OCI-LY7 (cell line): ENCODE measurements around the gene PACS1. TPM values are rescaled to one million over a fixed set of nuclear protein-coding genes. Genes with fewer than 3 reads are reported as not detected.

Experiments used
- BruUV-seq: library from RNA; stranded (reverse); fragments of 400-500 nt; replicated peaks from 2 replicates; lab custom pipeline; 2021; lab: Mats Ljungman, UMichigan
- CTCF ChIA-PET: fragments of 300-600 bp; sonication (Branson Sonifier 250); formaldehyde crosslinking; loops from one replicate; lab custom pipeline; 2022; ENCODE audit warnings: antibody characterized with exemption; ENCODE audit not compliant: unreplicated experiment; lab: Charles Lee
- POLR2A ChIA-PET: fragments of 300-600 bp; sonication (Branson Sonifier 250); formaldehyde crosslinking; loops from one replicate; lab custom pipeline; 2022; ENCODE audit warnings: antibody characterized with exemption; lab: Charles Lee
- DNase-seq: peaks from one replicate; pipeline ENCODE4 v3.0.0-alpha.2; 2015; ENCODE audit warnings: low spot score
- H2AFZ ChIP-seq: fragments of 200-600 bp; sonication (generic), shearing (Covaris generic); 2 replicates; pipeline ENCODE4 v1.6.1; 2014; ENCODE audit warnings: mild to moderate bottlenecking, antibody characterized with exemption, low read length, moderate library complexity
- H3K27ac ChIP-seq: fragments of 200-600 bp; sonication (generic); 2 replicates; pipeline ENCODE4 v1.5.1; 2014; ENCODE audit warnings: mixed run types, low read depth, mild to moderate bottlenecking, moderate library complexity, low read length, inconsistent platforms; ENCODE audit not compliant: poor library complexity, severe bottlenecking
- H3K36me3 ChIP-seq: fragments of 200-600 bp; sonication (generic); 2 replicates; pipeline ENCODE4 v1.6.1; 2014; ENCODE audit warnings: mild to moderate bottlenecking, antibody characterized with exemption, low read length, moderate library complexity, mixed read lengths; ENCODE audit not compliant: insufficient read depth
- H3K4me1 ChIP-seq: fragments of 200-600 bp; sonication (generic); 2 replicates; pipeline ENCODE4 v1.5.1; 2014; ENCODE audit warnings: mild to moderate bottlenecking, low read length; ENCODE audit not compliant: insufficient read depth, poor library complexity, severe bottlenecking
- H3K4me2 ChIP-seq: fragments of 200-600 bp; sonication (generic); 2 replicates; pipeline ENCODE4 v1.6.1; 2014; ENCODE audit warnings: mild to moderate bottlenecking, low read length
- H3K4me3 ChIP-seq: fragments of 200-600 bp; sonication (generic); 2 replicates; pipeline ENCODE4 v1.5.1; 2014; ENCODE audit warnings: mild to moderate bottlenecking, low read depth, low read length; ENCODE audit not compliant: poor library complexity, severe bottlenecking
- H3K79me2 ChIP-seq: fragments of 200-600 bp; sonication (generic); 2 replicates; pipeline ENCODE4 v1.6.1; 2016; ENCODE audit warnings: low read depth, mild to moderate bottlenecking, low read length, moderate library complexity, mixed read lengths; ENCODE audit not compliant: insufficient read depth
- H3K9me2 ChIP-seq: fragments of 200-600 bp; sonication (generic); 2 replicates; pipeline ENCODE4 v1.6.1; 2016; ENCODE audit warnings: mild to moderate bottlenecking, low read length, mixed read lengths; ENCODE audit not compliant: insufficient read depth
- H3K9me3 ChIP-seq: fragments of 200-600 bp; sonication (generic); 2 replicates; pipeline ENCODE4 v1.6.1; 2014; ENCODE audit warnings: mild to moderate bottlenecking, mixed run types, low read length, mixed read lengths
- H4K20me1 ChIP-seq: fragments of 200-600 bp; sonication (generic); 2 replicates; pipeline ENCODE4 v1.6.1; 2014; ENCODE audit warnings: mild to moderate bottlenecking, antibody characterized with exemption, low read length, moderate library complexity, mixed read lengths; ENCODE audit not compliant: insufficient read depth
- EZH2phosphoT487 ChIP-seq: fragments of 200-600 bp; sonication (generic); IDR thresholded peaks from 2 replicates; pipeline ENCODE4 v1.6.1; 2018; ENCODE audit warnings: low read depth, borderline replicate concordance, mild to moderate bottlenecking, mixed run types, antibody characterized with exemption, low read length, moderate library complexity, mixed read lengths
- intact Hi-C: fragments of 100-400 bp; cut with micrococcal nuclease; formaldehyde crosslinking; loops from one replicate; pipeline ENCODE4 v1.10.0; 2022; ENCODE audit not compliant: unreplicated experiment
- total RNA-seq, 2 experiments: library from RNA; depleted of rRNA in 1 of 2; stranded (reverse); fragments of >200 nt in 1 of 2; shearing (Covaris generic) in 1 of 2; gene quantifications; 2 replicates each; pipeline ENCODE4 v1.2.3, GENCODE V29; 2014 to 2022
- TF ChIP-seq, protein P1 (sequence below): fragments of 200-600 bp; sonication (generic); conservative IDR thresholded peaks from 2 replicates; pipeline ENCODE4 v1.5.1; 2014; ENCODE audit warnings: mild to moderate bottlenecking, antibody characterized with exemption, low read length, moderate library complexity, mixed read lengths

PACS1 gene
- total RNA-seq, 2 experiments from 2014 or later, result 23.7 to 52.5 TPM

DNA sequence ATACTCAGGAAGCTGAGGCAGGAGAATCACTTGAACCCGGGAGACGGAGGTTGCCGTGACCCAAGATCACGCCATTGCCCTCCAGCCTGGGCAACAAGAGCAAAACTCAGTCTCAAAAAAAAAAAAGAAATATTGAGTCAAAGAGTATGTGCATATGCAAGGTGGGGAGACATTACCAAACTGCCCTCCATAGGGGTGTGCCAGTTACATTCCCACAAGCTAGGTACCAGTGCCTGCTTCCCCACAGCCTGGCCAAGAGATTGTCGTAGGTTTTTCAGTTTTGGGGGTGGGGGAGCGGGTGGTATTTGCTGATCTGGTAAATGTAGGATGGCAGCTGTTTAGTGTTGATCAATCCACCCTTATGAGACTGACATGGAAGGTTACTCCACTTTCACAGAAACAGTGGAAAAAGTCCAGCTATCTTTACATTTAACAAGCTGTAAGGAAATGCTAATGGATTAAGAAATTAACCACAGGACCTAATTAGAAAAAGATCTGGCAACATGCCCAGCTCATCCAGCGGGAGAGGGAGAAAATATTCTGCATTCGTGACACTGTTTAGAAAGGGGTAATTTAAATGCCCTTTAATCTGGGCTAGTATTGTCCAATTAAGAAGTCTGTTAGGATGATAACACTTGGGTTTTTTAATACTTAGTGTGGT is 89.4 kb downstream of the PACS1 start:
- peaks cover 11% of the 10 kb centered on the region for H3K4me1 ChIP-seq
- H4K20me1 ChIP-seq, result no peaks in the 10 kb centered on the region
- TF ChIP-seq, protein P1, sequence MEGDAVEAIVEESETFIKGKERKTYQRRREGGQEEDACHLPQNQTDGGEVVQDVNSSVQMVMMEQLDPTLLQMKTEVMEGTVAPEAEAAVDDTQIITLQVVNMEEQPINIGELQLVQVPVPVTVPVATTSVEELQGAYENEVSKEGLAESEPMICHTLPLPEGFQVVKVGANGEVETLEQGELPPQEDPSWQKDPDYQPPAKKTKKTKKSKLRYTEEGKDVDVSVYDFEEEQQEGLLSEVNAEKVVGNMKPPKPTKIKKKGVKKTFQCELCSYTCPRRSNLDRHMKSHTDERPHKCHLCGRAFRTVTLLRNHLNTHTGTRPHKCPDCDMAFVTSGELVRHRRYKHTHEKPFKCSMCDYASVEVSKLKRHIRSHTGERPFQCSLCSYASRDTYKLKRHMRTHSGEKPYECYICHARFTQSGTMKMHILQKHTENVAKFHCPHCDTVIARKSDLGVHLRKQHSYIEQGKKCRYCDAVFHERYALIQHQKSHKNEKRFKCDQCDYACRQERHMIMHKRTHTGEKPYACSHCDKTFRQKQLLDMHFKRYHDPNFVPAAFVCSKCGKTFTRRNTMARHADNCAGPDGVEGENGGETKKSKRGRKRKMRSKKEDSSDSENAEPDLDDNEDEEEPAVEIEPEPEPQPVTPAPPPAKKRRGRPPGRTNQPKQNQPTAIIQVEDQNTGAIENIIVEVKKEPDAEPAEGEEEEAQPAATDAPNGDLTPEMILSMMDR, result no peak
- TF ChIP-seq EZH2phosphoT487, result no peak
- H3K4me2 ChIP-seq, result no peak overlapping the region
- CTCF ChIA-PET, result no interaction called here
- H3K9me2 ChIP-seq, result no peaks in the 10 kb centered on the region
- no peak for DNase-seq
- H2AFZ ChIP-seq, result no peak overlapping the region
- no peak overlapping the region for H3K27ac ChIP-seq
- no peak overlapping the region for H3K4me3 ChIP-seq
- POLR2A ChIA-PET, result interaction anchor here (0.6 to 1.0 kb wide), 2 partner anchors 43 to 56 kb away, joined by 4 to 5 read pairs; no protein-coding TSS in a partner anchor
- intact Hi-C loops, result loop anchor here (10.0 kb wide), 1 partner anchor 45 kb away; no protein-coding TSS in a partner anchor
- BruUV-seq, result no TSS peak
- H3K36me3 ChIP-seq, result no peaks in the 10 kb centered on the region
- no peaks in the 10 kb centered on the region for H3K9me3 ChIP-seq
- no peaks in the 10 kb centered on the region for H3K79me2 ChIP-seq

DNA sequence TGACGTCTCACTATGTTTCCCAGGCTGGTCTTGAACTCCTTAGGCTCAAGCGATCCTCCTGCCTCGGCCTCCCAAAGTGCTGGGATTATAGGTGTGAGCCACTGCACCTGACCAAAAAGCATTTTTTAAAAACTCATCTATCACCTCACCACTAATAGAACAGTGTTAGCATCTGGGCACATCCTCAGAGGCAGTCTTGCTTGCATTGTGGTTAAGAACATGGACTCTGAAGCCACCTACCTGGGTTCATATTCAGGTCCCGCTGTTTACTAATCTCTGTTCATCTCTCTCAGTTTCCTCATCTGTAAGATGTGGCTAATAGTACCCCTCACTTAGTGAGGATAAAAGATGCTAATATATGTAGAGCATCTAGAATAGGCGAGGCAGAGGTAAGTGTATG is 90.6 kb downstream of the PACS1 start:
- Histone ChIP-seq H4K20me1 (no peaks in the 10 kb centered on the region), H3K79me2 (no peaks in the 10 kb centered on the region), H3K4me1 (peaks cover 11% of the 10 kb centered on the region), H3K27ac (no peak overlapping the region), H3K4me3 (no peak overlapping the region), H3K4me2 (peak overlapping the region; percentile 24), H2AFZ (no peak overlapping the region), H3K9me2 (no peaks in the 10 kb centered on the region), H3K9me3 (no peaks in the 10 kb centered on the region), H3K36me3 (no peaks in the 10 kb centered on the region)
- intact Hi-C loops, result no loop called here
- POLR2A ChIA-PET, result interaction anchor here (0.7 kb wide), 1 partner anchor 19 kb away, joined by 3 read pairs; no protein-coding TSS in a partner anchor
- no peak for DNase-seq
- BruUV-seq, result no TSS peak
- CTCF ChIA-PET, result no interaction called here
- TF ChIP-seq, protein P1, result no peak
- TF ChIP-seq EZH2phosphoT487, result no peak

DNA sequence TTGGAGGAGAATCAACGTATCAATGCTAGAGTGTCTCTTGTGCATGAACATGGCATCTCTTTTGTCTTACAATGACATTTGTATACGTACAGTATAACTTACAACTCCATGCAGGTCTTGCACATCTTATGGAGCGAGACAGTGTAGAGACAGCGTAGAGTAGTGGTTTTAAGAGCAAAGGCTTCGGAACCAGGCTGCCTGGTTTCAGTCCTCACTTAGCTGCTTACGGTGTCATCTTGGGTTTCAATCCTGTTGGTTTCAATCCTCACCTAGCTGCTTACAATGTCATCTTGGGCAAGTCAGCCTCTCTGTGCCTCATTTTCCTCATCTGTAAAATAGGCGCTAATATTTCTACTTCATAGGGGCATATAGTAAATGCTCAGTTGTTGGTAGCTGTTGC is 98.2 kb downstream of the PACS1 start:
- Histone ChIP-seq H3K27ac (no peak overlapping the region), H3K79me2 (no peaks in the 10 kb centered on the region), H3K4me2 (no peak overlapping the region), H4K20me1 (no peaks in the 10 kb centered on the region), H3K4me1 (no peaks in the 10 kb centered on the region), H3K4me3 (no peak overlapping the region), H3K9me2 (no peaks in the 10 kb centered on the region), H3K9me3 (no peaks in the 10 kb centered on the region), H3K36me3 (no peaks in the 10 kb centered on the region), H2AFZ (no peak overlapping the region)
- ChIA-PET CTCF (no interaction called here), POLR2A (interaction anchor here (0.6 to 1.2 kb wide), 2 partner anchors 16 to 26 kb away, joined by 3 to 5 read pairs; no protein-coding TSS in a partner anchor)
- TF ChIP-seq, protein P1, result no peak
- no peak for TF ChIP-seq EZH2phosphoT487
- intact Hi-C loops, result no loop called here
- no TSS peak for BruUV-seq
- DNase-seq, result no peak
